SK-N-MC (cell line): ENCODE results near the gene CWC27.

ENCODE experiments used
- EZH2 ChIP-seq: fragments of 200-600 bp; sonication (generic); IDR thresholded peaks from one replicate; pipeline ENCODE4 v1.6.1; 2017; ENCODE audit warnings: antibody characterized with exemption
- POLR2AphosphoS5 ChIP-seq: IDR thresholded peaks from 2 replicates; pipeline ENCODE4 v1.6.1; 2012; ENCODE audit warnings: mild to moderate bottlenecking, low read depth, low read length, borderline replicate concordance

GRCh38 chr5:64792469-64792868, 23.7 kb downstream of the CWC27 start:
- TF ChIP-seq EZH2 (no peak), POLR2AphosphoS5 (no peak)
